HG02884 (cell line): ENCODE data around the gene FAM13A.

Experiments used
- ATAC-seq: cut with Tn5 transposase; IDR thresholded peaks from one replicate; pipeline ENCODE4 v1.9.1; 2021; ENCODE audit warnings: mild to moderate bottlenecking, moderate library complexity; ENCODE audit not compliant: unreplicated experiment

FAM13A gene

DNA sequence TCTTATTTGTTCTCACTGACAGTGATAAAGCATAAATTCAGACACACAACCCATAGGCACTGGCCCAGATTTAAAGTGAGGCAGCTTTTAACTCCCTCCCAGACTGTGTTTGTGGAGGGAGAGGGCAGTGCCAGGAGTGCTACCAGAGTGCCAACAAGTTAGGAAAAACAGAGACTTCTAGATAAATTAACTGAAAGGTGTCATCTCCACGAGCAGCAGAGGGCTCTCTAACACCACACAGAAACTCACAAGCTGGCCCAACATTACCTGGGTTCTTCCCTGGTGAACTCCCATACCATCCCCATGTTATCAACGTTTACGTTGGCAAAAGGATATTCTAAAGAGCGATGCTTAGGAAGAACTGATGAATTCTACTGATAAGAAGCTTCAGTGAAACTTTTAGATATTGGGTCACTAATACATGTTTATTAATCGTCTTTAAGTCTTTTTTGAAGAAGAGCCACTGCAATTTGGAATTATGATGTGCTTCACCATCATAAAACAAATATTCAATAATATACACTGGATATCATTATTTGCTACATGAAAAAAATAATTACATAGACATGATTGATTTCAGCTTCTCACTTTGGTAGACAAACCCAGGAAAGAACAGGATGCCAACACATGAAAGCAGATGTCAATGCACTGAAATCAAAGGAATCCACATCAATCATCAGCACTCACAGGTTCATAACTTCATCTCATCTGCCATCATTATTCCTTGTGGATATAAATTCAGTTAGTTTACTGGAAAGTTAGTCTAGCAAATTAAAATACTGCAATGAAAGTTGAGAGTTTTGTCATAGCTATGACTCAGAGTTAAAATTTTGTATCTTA is 238.1 kb downstream of the FAM13A start:
- ATAC-seq: no peak

GRCh38 chr4:88817740-88818139 is 239.2 kb downstream of the FAM13A start:
- no peak for ATAC-seq

- ATAC-seq: no peak
These were observed 240.6 kb downstream of the FAM13A start for GRCh38 chr4:88816360-88816759.

DNA sequence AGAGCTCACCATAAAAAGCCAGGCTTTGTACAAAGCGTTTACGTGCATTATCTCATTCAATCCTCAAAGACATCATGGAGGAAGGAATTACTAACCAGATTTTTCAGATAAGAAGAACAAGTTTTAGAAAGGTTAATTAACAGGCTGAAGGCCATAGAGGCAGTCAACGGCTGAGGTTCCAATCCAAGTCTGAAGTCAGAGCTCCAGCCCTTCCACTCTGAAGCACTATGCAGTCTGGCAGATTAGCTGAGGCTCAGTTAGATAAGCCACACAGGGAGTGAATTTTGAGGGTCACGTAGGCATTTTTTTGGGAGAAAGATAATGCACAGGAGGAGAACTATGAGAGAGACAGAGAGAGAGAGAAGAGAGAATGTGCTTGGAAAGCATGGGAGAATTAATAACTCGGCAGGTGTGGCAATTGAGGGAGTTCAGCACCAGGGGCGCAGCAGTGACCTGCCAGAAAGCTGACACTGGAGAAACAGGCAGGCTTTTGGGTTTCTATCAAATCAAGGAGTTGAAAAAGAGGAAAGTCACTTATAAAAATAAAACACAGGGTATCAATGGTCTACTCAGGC is 242.9 kb downstream of the FAM13A start:
- ATAC-seq: no peak

DNA sequence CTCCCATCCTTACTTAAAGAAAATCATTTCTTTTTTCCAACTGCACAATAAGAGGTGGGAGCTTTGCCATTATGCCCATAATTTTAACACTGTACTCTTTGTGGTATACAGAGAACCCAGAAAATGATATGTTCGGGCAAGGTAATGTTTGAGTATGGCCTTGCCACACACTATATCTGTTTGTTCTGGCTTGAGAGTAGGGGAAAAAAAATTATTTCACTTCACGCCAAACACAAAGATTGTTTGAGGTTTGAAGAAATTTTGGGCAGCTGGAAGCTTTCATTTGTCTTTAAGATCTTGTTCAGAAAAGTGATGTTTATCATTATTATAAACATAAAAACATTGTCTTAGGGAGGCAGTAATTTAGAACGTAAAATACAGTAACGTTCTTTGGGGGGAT is 244.0 kb downstream of the FAM13A start:
- no peak for ATAC-seq

DNA sequence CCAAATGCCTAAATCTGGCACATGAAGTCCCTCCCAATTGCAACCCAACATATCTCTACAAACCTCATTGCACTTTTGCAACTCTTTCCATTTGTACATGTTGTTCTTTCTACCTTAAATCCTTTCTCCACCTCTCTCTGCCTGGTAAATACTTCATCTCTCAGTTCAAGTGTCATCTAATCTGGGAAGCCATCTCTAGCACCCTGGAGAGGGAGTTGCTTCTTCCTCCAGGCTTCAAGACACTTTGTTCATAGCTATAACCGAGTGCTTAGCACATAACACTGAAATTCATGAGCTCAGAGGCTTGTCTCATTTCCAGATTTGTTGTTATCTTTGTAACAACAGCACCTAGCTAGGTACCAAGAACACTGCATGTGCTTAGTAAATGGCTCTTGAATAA is 244.6 kb downstream of the FAM13A start:
- no peak for ATAC-seq

GRCh38 chr4:88811904-88812303 is 245.1 kb downstream of the FAM13A start:
- ATAC-seq: no peak

DNA sequence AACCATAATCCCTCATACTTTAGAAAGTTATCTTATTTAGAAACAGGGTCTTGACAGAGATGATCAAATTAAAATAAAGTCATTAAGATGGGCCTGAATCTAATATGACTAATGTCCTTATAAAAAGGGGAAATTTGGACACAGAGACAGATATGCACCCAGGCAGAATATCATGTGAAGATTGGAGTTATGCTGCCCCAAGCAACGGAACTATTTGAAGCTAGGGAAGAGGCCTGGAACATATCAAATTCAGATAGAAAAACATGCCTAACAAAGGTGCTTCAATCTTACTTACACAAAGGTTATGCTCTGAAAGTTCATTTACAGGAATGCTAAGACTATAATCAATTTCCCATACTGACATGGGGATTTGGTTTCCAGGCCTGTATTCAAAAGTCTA is 246.7 kb downstream of the FAM13A start:
- no peak for ATAC-seq

DNA sequence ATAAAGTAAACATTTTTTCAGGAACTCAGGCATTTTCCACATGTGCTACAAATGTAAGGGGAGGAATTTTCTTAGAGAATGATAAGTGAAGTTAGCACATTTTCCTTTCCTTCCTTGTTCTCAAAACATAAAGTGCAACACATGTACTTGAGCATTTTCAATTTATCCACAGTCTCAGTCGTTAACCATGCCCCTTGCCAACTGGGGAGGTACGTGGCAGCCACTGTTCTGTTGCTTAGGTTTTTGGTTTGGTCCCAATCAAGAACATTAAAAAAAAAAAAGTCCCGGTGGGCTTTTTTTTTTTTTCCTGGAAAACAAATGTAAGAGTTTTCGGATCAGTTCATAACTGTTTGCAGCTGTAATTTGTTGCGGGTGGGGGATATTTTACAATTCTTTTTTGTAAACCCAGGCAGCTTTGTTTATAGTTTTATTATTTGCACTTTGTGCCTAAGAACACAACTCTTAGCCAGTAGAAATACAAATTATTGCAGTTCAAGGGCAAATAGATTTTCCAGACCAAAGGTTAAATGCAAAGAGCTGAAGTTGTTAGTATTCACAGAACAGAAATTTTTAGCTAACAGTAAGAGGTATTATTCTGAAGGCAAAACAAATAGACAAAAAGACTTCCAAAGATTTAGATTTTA is 247.3 kb downstream of the FAM13A start:
- no peak for ATAC-seq

DNA sequence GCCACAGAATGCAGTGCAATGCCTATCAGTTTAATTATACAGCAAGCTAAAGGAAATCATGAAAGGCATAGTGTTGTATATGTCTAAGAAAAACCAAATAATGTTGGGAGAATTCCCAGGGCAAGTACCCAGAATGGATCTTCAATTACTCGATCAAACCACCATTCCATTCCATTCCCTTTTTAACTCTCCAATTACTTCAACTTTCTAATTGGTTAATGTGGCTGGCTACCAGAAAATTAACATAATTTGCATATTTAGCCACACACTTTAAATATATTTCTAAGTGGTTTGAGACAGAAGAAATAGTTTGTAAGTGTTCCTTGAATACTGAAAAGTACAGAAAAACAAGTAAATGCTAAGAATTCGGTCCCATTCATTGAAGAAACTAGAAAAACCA is 247.9 kb downstream of the FAM13A start:
- ATAC-seq: no peak

- ATAC-seq: no peak
These were observed 249.5 kb downstream of the FAM13A start for GRCh38 chr4:88807499-88807898.

DNA sequence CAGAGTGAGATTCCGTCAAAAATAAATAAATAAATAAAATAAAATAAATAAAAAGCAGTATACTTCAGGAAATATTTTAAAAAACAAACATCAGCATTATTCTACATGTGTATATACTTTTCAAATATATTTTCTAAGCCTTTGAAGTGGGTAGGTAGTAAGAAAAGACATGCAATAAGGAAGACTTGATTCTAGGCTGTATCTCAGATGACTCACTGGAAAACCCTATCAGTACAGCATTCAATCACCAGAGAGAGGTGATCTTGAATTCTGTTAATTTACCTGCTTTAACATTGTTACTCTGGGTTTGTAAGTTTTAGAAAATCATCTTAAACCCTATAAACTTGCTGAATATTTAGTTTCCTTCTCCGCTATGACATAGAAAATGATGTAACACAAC is 252.8 kb downstream of the FAM13A start:
- no peak for ATAC-seq

GRCh38 chr4:88803600-88804096 is 253.3 kb downstream of the FAM13A start:
- ATAC-seq: peak; percentile 89

- ATAC-seq: no peak
These were observed 254.2 kb downstream of the FAM13A start for GRCh38 chr4:88802585-88803286.

GRCh38 chr4:88802138-88802537 is 254.8 kb downstream of the FAM13A start:
- no peak for ATAC-seq

DNA sequence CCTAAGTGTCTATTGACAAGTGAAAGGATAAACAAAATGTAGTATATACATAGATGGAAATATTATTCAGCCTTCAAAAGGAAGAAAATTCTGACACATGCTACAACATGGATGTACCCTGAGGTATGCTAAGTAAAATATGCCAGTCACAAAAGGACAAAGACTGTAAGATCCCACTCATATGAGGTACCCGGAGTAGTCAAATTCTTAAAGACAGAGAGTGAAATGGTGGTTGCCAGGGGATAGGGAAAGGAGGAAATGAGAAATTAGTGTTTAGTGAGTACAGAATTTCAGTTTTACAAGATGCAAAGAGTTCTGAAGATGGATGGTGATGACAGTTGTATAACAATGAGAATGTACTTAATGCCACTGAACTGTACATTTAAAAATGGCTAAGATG is 257.1 kb downstream of the FAM13A start:
- no peak for ATAC-seq

DNA sequence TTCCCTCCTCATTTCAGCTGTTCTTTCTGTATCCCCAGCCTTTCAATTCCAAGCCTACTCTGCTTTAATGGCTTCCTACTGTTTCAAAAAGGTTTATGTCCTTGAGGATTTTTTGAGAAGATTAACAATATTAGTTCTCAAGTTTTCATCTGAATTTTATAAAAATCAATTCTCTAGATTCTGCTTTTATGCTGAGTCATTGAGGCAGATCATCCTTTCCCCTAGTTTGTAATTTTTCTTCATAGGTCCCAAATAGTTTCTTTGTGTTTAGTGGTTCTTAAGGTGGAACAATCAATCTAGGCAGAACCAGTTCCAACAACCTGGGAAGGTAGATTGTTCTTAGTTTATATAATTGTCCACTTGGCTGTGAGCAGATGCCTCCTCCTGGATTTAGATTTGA is 259.3 kb downstream of the FAM13A start:
- ATAC-seq: no peak

- no peak for ATAC-seq
These were observed 260.4 kb downstream of the FAM13A start for GRCh38 chr4:88796545-88796944.

DNA sequence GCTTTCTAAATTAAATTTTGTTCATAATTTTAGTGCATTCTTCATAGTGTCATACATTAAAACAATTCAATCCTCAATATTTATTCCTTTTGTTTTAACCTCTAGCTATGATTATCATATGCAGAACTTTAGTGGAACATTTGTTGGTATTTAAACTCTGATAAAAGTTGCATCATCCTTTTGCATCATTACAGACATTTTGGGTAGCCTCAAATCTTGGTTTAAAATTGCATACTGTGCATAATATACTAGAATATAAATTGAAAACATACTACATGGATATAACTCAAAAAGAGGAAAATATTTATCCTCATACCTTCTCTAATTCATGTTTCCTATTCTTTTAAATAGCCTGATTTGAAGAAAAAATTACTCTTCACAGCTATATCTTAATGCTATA is 262.0 kb downstream of the FAM13A start:
- ATAC-seq: no peak

- no peak for ATAC-seq
These were observed 262.8 kb downstream of the FAM13A start for GRCh38 chr4:88794087-88794690.

DNA sequence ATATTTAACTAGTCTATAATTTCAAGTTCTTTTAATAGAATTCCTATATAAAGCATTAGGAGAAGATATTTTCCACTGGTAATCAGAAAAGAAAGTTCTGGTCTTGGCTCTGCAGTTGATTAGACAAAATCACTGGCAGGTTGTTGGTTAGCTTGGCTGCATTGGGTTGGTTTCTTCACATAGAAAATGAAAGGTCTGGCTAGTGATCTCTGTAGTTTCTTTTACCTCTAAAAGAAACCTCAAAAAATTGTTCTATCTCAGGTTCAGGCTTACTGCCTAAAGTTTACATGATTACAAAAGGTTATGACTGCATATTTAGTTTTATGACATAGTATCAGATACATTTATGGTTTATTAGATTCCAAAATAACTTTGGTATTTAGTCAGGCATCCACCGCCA is 263.5 kb downstream of the FAM13A start:
- ATAC-seq: peak; percentile 68
